Endothelial cell (in vitro differentiated cells): Measurements from ENCODE around the gene DCANP1. TPM values are rescaled to one million over a fixed set of nuclear protein-coding genes. Genes with fewer than 3 reads are reported as not detected.

Source experiments
- DNase-seq: peaks from one replicate; pipeline ENCODE4 v3.0.0; 2021; ENCODE audit warnings: low spot score
- H3K27ac Mint-ChIP-seq: one replicate; pipeline ENCODE4 v1.8.0; 2021; ENCODE audit warnings: mixed read lengths, inconsistent platforms; ENCODE audit not compliant: unreplicated experiment
- H3K27me3 Mint-ChIP-seq: one replicate; pipeline ENCODE4 v1.8.0; 2021; ENCODE audit warnings: mild to moderate bottlenecking, moderate library complexity, mixed read lengths, inconsistent platforms; ENCODE audit not compliant: unreplicated experiment
- H3K36me3 Mint-ChIP-seq: one replicate; pipeline ENCODE4 v1.8.0; 2021; ENCODE audit warnings: mild to moderate bottlenecking, low read depth, mixed read lengths, inconsistent platforms; ENCODE audit not compliant: unreplicated experiment
- H3K4me1 Mint-ChIP-seq: one replicate; pipeline ENCODE4 v1.8.0; 2021; ENCODE audit warnings: mild to moderate bottlenecking, mixed read lengths, inconsistent platforms; ENCODE audit not compliant: unreplicated experiment
- H3K4me3 Mint-ChIP-seq: one replicate; pipeline ENCODE4 v1.8.0; 2021; ENCODE audit warnings: mild to moderate bottlenecking, mixed read lengths, inconsistent platforms; ENCODE audit not compliant: unreplicated experiment
- H3K9me3 Mint-ChIP-seq: one replicate; pipeline ENCODE4 v1.8.0; 2021; ENCODE audit warnings: mixed read lengths, inconsistent platforms; ENCODE audit not compliant: unreplicated experiment
- CTCF ChIP-seq: fragments of 200-600 bp; sonication (generic); IDR thresholded peaks from one replicate; pipeline ENCODE4 v1.5.0; 2021; ENCODE audit warnings: antibody characterized with exemption; ENCODE audit not compliant: unreplicated experiment
- total RNA-seq: library from RNA; stranded (reverse); fragmentation: NEBNext Ultra II Directional; extraction: Animal tissue kit (Norgen Biotek cat#: 25700); gene quantifications from one replicate; pipeline ENCODE4 v1.2.1, GENCODE V29; 2021; ENCODE audit not compliant: unreplicated experiment

DCANP1 gene
- total RNA-seq, 1 donor from 2014 or later, result not detected

- TF ChIP-seq CTCF, result no peak
- Mint-ChIP-seq H3K36me3 (peaks cover 12% of the 10 kb centered on the region), H3K4me1 (peaks cover 29% of the 10 kb centered on the region), H3K27me3 (peaks cover 6% of the 10 kb centered on the region), H3K4me3 (no peak overlapping the region), H3K27ac (no peak overlapping the region), H3K9me3 (no peaks in the 10 kb centered on the region)
- DNase-seq, result no peak
Measured at GRCh38 chr5:135395866-135396265, 51.3 kb downstream of the DCANP1 start.

- no peak overlapping the region for H3K4me3 Mint-ChIP-seq
- H3K27me3 Mint-ChIP-seq, result peaks cover 7% of the 10 kb centered on the region
- peaks cover 25% of the 10 kb centered on the region for H3K4me1 Mint-ChIP-seq
- no peak overlapping the region for H3K27ac Mint-ChIP-seq
- no peak for DNase-seq
- no peak for TF ChIP-seq CTCF
- H3K9me3 Mint-ChIP-seq, result no peaks in the 10 kb centered on the region
- H3K36me3 Mint-ChIP-seq, result peaks cover 11% of the 10 kb centered on the region
Measured at GRCh38 chr5:135395451-135395850, 51.7 kb downstream of the DCANP1 start.

Other genes starting within 250 kb of the DCANP1 start
- 181 TPM for gene MACROH2A1, start 48.1 kb downstream of the DCANP1 start, total RNA-seq
- not detected for gene TIFAB, start 5.0 kb upstream of the DCANP1 start, total RNA-seq
- gene NEUROG1, start 88.6 kb upstream of the DCANP1 start, total RNA-seq, result not detected
- gene CXCL14, start 131.6 kb upstream of the DCANP1 start, total RNA-seq, result 0.13 TPM